HepG2 (cell line): Measurements from ENCODE around the gene ITGB7. TPM values are rescaled to one million over a fixed set of nuclear protein-coding genes. Genes with fewer than 3 reads are reported as not detected.

Experiments used
- CEBPG ChIP-seq: IDR thresholded peaks from 2 replicates; pipeline ENCODE4 v1.6.1; 2016
- HINFP ChIP-seq: sonication (generic); formaldehyde crosslinking; IDR thresholded peaks from 2 replicates; pipeline ENCODE4 v1.4.0; 2020; ENCODE audit warnings: low read depth, mild to moderate bottlenecking, missing genetic modification reagents
- KLF16 ChIP-seq, 2 experiments: sonication (generic) in 1 of 2; formaldehyde crosslinking in 1 of 2; IDR thresholded peaks; 2 replicates each; pipeline versions ENCODE4 v1.6.1 to v1.8.0; 2016 to 2023; ENCODE audit warnings: missing genetic modification reagents in 2 of 2, missing compliant biosample characterization in 1 of 2
- KMT2B ChIP-seq: IDR thresholded peaks from 2 replicates; pipeline ENCODE4 v1.6.1; 2016; ENCODE audit warnings: missing genetic modification reagents, missing compliant biosample characterization
- NFATC3 ChIP-seq: sonication (generic); formaldehyde crosslinking; IDR thresholded peaks from 2 replicates; pipeline ENCODE4 v1.5.1; 2020; ENCODE audit warnings: mild to moderate bottlenecking, missing genetic modification reagents
- RAD21 ChIP-seq: fragments of 450-650 bp; formaldehyde crosslinking; IDR thresholded peaks from 2 replicates; pipeline ENCODE4 v1.5.0; 2020; ENCODE audit warnings: mild to moderate bottlenecking
- XRCC5 ChIP-seq: fragments of 200-400 bp; formaldehyde crosslinking; optimal IDR thresholded peaks from 2 replicates; pipeline ENCODE3; 2017; ENCODE audit warnings: mild to moderate bottlenecking, low read length
- ZBTB34 ChIP-seq: sonication (generic); formaldehyde crosslinking; IDR thresholded peaks from 2 replicates; pipeline ENCODE4 v1.8.0; 2022; ENCODE audit warnings: mild to moderate bottlenecking, missing genetic modification reagents
- ZNF224 ChIP-seq: sonication (generic); formaldehyde crosslinking; IDR thresholded peaks from 2 replicates; pipeline ENCODE4 v1.5.0; 2020; ENCODE audit warnings: mild to moderate bottlenecking, missing genetic modification reagents
- ZNF292 ChIP-seq: sonication (generic); formaldehyde crosslinking; IDR thresholded peaks from 2 replicates; pipeline ENCODE4 v1.8.1; 2022; ENCODE audit warnings: mild to moderate bottlenecking, low read depth, missing genetic modification reagents, borderline replicate concordance
- ZNF350 ChIP-seq: sonication (generic); formaldehyde crosslinking; IDR thresholded peaks from 2 replicates; pipeline ENCODE4 v1.4.0; 2020; ENCODE audit warnings: mild to moderate bottlenecking, low read depth, missing genetic modification reagents, borderline replicate concordance
- ZNF678 ChIP-seq: sonication (generic); formaldehyde crosslinking; IDR thresholded peaks from 2 replicates; pipeline ENCODE4 v1.4.0; 2020; ENCODE audit warnings: mild to moderate bottlenecking, missing genetic modification reagents
- ZNF781 ChIP-seq: sonication (generic); formaldehyde crosslinking; IDR thresholded peaks from 2 replicates; pipeline ENCODE4 v1.5.1; 2020; ENCODE audit warnings: borderline replicate concordance, mild to moderate bottlenecking, missing genetic modification reagents; ENCODE audit errors: not compliant biosample characterization
- ZNF782 ChIP-seq: sonication (generic); formaldehyde crosslinking; IDR thresholded peaks from 2 replicates; pipeline ENCODE4 v1.4.0; 2020; ENCODE audit warnings: missing genetic modification reagents, mild to moderate bottlenecking, borderline replicate concordance
- polyA plus RNA-seq, 8 experiments: library from polyadenylated mRNA; depleted of rRNA in 3 of 8; stranded (reverse) in 7 of 8; unstranded in 1 of 8; fragments of >200 nt; fragmentation: Illumina TruSeq in 4 of 8; extraction: Trizol in 4 of 8; gene quantifications; 2 replicates each; pipeline versions ENCODE4 v1.2.1 to v1.2.3, GENCODE V29; 2011 to 2016; ENCODE audit warnings: low read depth in 4 of 8, missing spikeins in 1 of 8, mixed read lengths in 1 of 8; ENCODE audit not compliant: insufficient read depth in 1 of 8
- total RNA-seq, 5 experiments: library from RNA; depleted of rRNA; stranded (reverse); fragments of >200 nt; fragmentation: Illumina TruSeq; extraction: Trizol; gene quantifications; 2 replicates each; pipeline ENCODE4 v1.2.3, GENCODE V29; 2016; ENCODE audit warnings: low read depth in 1 of 5
- TF ChIP-seq, protein P1 (sequence below): sonication (generic); formaldehyde crosslinking; IDR thresholded peaks from 2 replicates; pipeline ENCODE4 v1.8.0; 2022; ENCODE audit warnings: missing genetic modification reagents, mild to moderate bottlenecking, borderline replicate concordance
- TF ChIP-seq, protein P2 (sequence below): sonication (generic); formaldehyde crosslinking; IDR thresholded peaks from 2 replicates; pipeline ENCODE4 v1.5.1; 2020; ENCODE audit warnings: mild to moderate bottlenecking, missing genetic modification reagents, moderate library complexity
- TF ChIP-seq, protein P3 (sequence below): sonication (generic); formaldehyde crosslinking; IDR thresholded peaks from 2 replicates; pipeline ENCODE4 v1.4.0; 2020; ENCODE audit warnings: mild to moderate bottlenecking, missing genetic modification reagents

The ITGB7 gene
- total and polyA plus RNA-seq, 2 of the 13 experiments (the other 11 are each of a cell fraction or from before 2014, with no cell fraction given), result 0.16 to 0.18 TPM

GRCh38 chr12:53159195-53159839, 47.7 kb downstream of the ITGB7 start (continued):
- no peak for TF ChIP-seq ZNF224
- TF ChIP-seq KLF16 (CRISPR knock-in tag; IDR thresholded peaks at IDR 0.05), result 0 out of 4 replicates have a peak, but pooled peaks of 1 of the 2 experiments have one; percentile 43
- 0 out of 2 replicates have a peak, but pooled peaks have one; percentile 13 for TF ChIP-seq ZNF292 (CRISPR knock-in tag)
- 0 out of 2 replicates have a peak, but pooled peaks have one; percentile 8 for TF ChIP-seq ZNF782 (CRISPR knock-in tag)
- TF ChIP-seq CEBPG (CRISPR knock-in tag), result peak; percentile 93
- peak; percentile 48; the same call in 1 of the 2 replicates for TF ChIP-seq ZNF350 (CRISPR knock-in tag)
- no peak for TF ChIP-seq ZNF781 (CRISPR knock-in tag)
- TF ChIP-seq, protein P1, sequence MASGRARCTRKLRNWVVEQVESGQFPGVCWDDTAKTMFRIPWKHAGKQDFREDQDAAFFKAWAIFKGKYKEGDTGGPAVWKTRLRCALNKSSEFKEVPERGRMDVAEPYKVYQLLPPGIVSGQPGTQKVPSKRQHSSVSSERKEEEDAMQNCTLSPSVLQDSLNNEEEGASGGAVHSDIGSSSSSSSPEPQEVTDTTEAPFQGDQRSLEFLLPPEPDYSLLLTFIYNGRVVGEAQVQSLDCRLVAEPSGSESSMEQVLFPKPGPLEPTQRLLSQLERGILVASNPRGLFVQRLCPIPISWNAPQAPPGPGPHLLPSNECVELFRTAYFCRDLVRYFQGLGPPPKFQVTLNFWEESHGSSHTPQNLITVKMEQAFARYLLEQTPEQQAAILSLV (CRISPR knock-in tag), result no peak
- TF ChIP-seq, protein P2, sequence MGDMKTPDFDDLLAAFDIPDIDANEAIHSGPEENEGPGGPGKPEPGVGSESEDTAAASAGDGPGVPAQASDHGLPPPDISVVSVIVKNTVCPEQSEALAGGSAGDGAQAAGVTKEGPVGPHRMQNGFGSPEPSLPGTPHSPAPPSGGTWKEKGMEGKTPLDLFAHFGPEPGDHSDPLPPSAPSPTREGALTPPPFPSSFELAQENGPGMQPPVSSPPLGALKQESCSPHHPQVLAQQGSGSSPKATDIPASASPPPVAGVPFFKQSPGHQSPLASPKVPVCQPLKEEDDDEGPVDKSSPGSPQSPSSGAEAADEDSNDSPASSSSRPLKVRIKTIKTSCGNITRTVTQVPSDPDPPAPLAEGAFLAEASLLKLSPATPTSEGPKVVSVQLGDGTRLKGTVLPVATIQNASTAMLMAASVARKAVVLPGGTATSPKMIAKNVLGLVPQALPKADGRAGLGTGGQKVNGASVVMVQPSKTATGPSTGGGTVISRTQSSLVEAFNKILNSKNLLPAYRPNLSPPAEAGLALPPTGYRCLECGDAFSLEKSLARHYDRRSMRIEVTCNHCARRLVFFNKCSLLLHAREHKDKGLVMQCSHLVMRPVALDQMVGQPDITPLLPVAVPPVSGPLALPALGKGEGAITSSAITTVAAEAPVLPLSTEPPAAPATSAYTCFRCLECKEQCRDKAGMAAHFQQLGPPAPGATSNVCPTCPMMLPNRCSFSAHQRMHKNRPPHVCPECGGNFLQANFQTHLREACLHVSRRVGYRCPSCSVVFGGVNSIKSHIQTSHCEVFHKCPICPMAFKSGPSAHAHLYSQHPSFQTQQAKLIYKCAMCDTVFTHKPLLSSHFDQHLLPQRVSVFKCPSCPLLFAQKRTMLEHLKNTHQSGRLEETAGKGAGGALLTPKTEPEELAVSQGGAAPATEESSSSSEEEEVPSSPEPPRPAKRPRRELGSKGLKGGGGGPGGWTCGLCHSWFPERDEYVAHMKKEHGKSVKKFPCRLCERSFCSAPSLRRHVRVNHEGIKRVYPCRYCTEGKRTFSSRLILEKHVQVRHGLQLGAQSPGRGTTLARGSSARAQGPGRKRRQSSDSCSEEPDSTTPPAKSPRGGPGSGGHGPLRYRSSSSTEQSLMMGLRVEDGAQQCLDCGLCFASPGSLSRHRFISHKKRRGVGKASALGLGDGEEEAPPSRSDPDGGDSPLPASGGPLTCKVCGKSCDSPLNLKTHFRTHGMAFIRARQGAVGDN, result peak; percentile 57
- TF ChIP-seq, protein P3, sequence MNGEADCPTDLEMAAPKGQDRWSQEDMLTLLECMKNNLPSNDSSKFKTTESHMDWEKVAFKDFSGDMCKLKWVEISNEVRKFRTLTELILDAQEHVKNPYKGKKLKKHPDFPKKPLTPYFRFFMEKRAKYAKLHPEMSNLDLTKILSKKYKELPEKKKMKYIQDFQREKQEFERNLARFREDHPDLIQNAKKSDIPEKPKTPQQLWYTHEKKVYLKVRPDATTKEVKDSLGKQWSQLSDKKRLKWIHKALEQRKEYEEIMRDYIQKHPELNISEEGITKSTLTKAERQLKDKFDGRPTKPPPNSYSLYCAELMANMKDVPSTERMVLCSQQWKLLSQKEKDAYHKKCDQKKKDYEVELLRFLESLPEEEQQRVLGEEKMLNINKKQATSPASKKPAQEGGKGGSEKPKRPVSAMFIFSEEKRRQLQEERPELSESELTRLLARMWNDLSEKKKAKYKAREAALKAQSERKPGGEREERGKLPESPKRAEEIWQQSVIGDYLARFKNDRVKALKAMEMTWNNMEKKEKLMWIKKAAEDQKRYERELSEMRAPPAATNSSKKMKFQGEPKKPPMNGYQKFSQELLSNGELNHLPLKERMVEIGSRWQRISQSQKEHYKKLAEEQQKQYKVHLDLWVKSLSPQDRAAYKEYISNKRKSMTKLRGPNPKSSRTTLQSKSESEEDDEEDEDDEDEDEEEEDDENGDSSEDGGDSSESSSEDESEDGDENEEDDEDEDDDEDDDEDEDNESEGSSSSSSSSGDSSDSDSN, result 0 out of 2 replicates have a peak, but pooled peaks have one; percentile 40
- TF ChIP-seq KMT2B (CRISPR knock-in tag), result no peak
- peak; percentile 89 for TF ChIP-seq RAD21
- no peak for TF ChIP-seq ZBTB34 (CRISPR knock-in tag)
- peak; percentile 81; the same call in 1 of the 2 replicates for TF ChIP-seq HINFP (CRISPR knock-in tag)
- TF ChIP-seq NFATC3 (CRISPR knock-in tag), result no peak
- TF ChIP-seq XRCC5, result peak; percentile 93
- no peak for TF ChIP-seq ZNF678
